Natural killer cell treated with Interleukin-12 subunit alpha and Interleukin-12 subunit beta and Interleukin-15 and Interleukin-18, amount 100 ng/mL, for 72 hours (primary cell): ENCODE data around the gene TTC14. TPM values are rescaled to one million over a fixed set of nuclear protein-coding genes. Genes with fewer than 3 reads are reported as not detected.
"Not testable (repeated sequence)": the region's sequence is repeated elsewhere in the genome, so short reads cannot be mapped to it uniquely, and the experiment has no call there.

Source experiments
- ATAC-seq, 2 donors: fragments of 150-1000 bp; cut with Tn5 transposase in 1 of 2; sonication (Bioruptor Pico), chemical (Tn5 transposase) in 1 of 2; 2 replicates each; pipeline ENCODE4 v1.10.0; 2021
- DNase-seq: peaks from one replicate; pipeline ENCODE4 v3.0.0; 2022; ENCODE audit warnings: low spot score
- H3K27ac Mint-ChIP-seq, 2 donors: 1 replicate in 1 of 2; 2 replicates in 1 of 2; pipeline ENCODE4 v1.8.0; 2022; ENCODE audit warnings: mixed read lengths in 2 of 2, mild to moderate bottlenecking in 1 of 2, moderate library complexity in 1 of 2
- H3K27me3 Mint-ChIP-seq, 2 donors: 1 replicate in 1 of 2; 2 replicates in 1 of 2; pipeline ENCODE4 v1.8.0; 2022; ENCODE audit warnings: mixed read lengths in 2 of 2
- H3K36me3 Mint-ChIP-seq: one replicate; pipeline ENCODE4 v1.8.0; 2022; ENCODE audit warnings: mixed read lengths
- H3K4me1 Mint-ChIP-seq, 2 donors: 1 replicate in 1 of 2; 2 replicates in 1 of 2; pipeline ENCODE4 v1.8.0; 2022; ENCODE audit warnings: low read depth in 2 of 2, mixed read lengths in 2 of 2, mild to moderate bottlenecking in 1 of 2
- H3K4me3 Mint-ChIP-seq: one replicate; pipeline ENCODE4 v1.8.0; 2022; ENCODE audit warnings: mixed read lengths
- H3K9me3 Mint-ChIP-seq: 2 replicates; pipeline ENCODE4 v1.8.0; 2022; ENCODE audit warnings: mixed read lengths
- total RNA-seq, 2 donors: library from RNA; stranded (reverse); gene quantifications; one replicate each; pipeline ENCODE4 v1.2.3, GENCODE V29; 2022

TTC14 gene
- total RNA-seq, 2 donors from 2014 or later: 49.4 to 49.6 TPM

GRCh38 chr3:180611006-180611405, 9.0 kb downstream of the TTC14 start:
- no peaks in the 10 kb centered on the region for H3K27me3 Mint-ChIP-seq
- DNase-seq (no peak), ATAC-seq (no peak)
- peaks cover 6 to 7% of the 10 kb centered on the region in 2 donors for H3K4me1 Mint-ChIP-seq
- no peak overlapping the region for H3K27ac Mint-ChIP-seq
- H3K4me3 Mint-ChIP-seq: no peak overlapping the region
- H3K36me3 Mint-ChIP-seq: peaks cover 42% of the 10 kb centered on the region
- no peaks in the 10 kb centered on the region for H3K9me3 Mint-ChIP-seq

GRCh38 chr3:180612364-180612763, 10.4 kb downstream of the TTC14 start:
- no peaks in the 10 kb centered on the region for H3K27me3 Mint-ChIP-seq
- no peak for ATAC-seq
- H3K36me3 Mint-ChIP-seq: peaks cover 31% of the 10 kb centered on the region
- H3K4me3 Mint-ChIP-seq: no peak overlapping the region
- peaks cover 3 to 4% of the 10 kb centered on the region in 2 donors for H3K4me1 Mint-ChIP-seq
- H3K27ac Mint-ChIP-seq: no peak overlapping the region
- DNase-seq: no peak
- H3K9me3 Mint-ChIP-seq: no peaks in the 10 kb centered on the region

DNA sequence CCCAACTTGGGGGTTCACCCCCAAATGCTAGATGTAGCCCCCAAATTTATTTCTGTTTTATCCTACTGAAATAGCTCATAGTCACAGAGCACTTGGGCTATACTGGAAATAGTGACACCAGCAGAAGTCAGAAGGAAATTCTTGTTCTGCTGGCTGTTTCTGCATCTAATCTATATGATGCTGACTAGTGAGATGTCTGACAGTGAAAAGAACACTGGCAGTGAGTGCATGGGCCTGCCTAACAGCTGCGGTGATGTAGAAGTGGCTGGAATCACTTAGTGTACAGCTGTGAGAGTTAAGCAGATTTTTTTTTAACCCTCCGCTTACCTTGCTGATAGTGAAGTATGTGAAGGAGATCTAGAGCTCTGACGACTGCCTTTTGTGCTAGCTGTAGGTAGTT, 14.0 kb downstream of the TTC14 start:
- H3K9me3 Mint-ChIP-seq: no peaks in the 10 kb centered on the region
- peaks cover 14% of the 10 kb centered on the region for H3K36me3 Mint-ChIP-seq
- DNase-seq (no peak), ATAC-seq (no peak)
- no peak overlapping the region for H3K27ac Mint-ChIP-seq
- H3K27me3 Mint-ChIP-seq: no peaks in the 10 kb centered on the region
- no peaks in the 10 kb centered on the region for H3K4me1 Mint-ChIP-seq
- H3K4me3 Mint-ChIP-seq: no peak overlapping the region

GRCh38 chr3:180617049-180617448, 15.1 kb downstream of the TTC14 start:
- Mint-ChIP-seq H3K4me3 (no peak overlapping the region), H3K36me3 (peaks cover 12% of the 10 kb centered on the region), H3K9me3 (no peaks in the 10 kb centered on the region), H3K27ac (no peak overlapping the region), H3K27me3 (no peaks in the 10 kb centered on the region), H3K4me1 (no peaks in the 10 kb centered on the region)
- DNase-seq: no peak
- no peak for ATAC-seq

- H3K4me3 Mint-ChIP-seq, H3K36me3 Mint-ChIP-seq: not testable (repeated sequence)
Measured at GRCh38 chr3:180618563-180618962, 16.6 kb downstream of the TTC14 start.

DNA sequence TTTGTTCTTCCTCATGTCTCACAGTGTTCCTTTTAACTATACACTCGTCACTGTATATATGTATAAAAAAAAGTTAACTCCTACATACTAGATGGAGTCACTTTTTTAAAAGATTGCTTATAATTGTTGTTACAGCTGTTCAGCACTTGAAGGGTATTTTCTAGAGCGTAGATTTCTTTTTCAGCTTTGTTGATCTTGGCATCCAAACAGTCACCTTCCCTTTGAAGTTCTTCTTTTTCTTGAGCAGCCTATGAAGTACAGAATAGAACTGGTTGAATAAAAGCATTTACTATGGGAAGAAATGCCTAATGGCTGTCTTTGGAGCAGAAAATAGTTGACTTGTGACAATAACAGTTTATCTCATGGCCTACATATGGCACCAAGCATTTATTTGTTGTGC, 17.8 kb downstream of the TTC14 start:
- Mint-ChIP-seq H3K4me3 (no peak overlapping the region), H3K36me3 (peaks cover 13% of the 10 kb centered on the region), H3K27me3 (no peaks in the 10 kb centered on the region), H3K9me3 (peaks cover 4% of the 10 kb centered on the region), H3K4me1 (peaks cover 9 to 11% of the 10 kb centered on the region in 2 donors), H3K27ac (no peak overlapping the region)
- DNase-seq (no peak), ATAC-seq (no peak)

More at GRCh38 chr3:180618563-180618962, 16.6 kb downstream of the TTC14 start:
- H3K4me1 Mint-ChIP-seq, H3K27ac Mint-ChIP-seq, H3K27me3 Mint-ChIP-seq, H3K9me3 Mint-ChIP-seq, DNase-seq, ATAC-seq: not testable (repeated sequence)

- Mint-ChIP-seq H3K9me3 (peaks cover 6% of the 10 kb centered on the region), H3K27me3 (no peaks in the 10 kb centered on the region), H3K4me3 (no peak overlapping the region), H3K4me1 (peaks cover 12 to 18% of the 10 kb centered on the region in 2 donors), H3K36me3 (peaks cover 22% of the 10 kb centered on the region), H3K27ac (peak overlapping the region in 1 of 2 donors; percentile 15)
- DNase-seq (no peak), ATAC-seq (no peak)
Measured at GRCh38 chr3:180624714-180625113, 22.8 kb downstream of the TTC14 start.

DNA sequence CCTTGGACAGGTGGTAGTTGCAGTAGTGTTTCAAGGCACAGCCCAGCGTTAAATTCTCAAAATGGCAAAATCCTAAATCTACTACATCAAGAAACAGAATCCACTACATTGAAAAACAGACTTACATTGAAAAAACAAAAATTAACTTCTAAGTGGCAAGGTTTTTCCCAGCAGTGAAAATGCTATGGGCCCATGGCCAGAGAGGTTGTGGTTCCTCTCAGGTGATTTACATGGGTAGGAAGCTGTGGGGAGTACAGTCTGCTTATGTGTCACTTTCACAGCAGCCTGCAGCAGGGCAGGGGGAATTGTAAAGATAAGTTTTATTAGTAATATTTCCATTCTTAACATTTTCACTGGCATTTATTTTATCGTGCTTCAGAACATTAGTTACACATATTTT, 24.9 kb downstream of the TTC14 start:
- Mint-ChIP-seq H3K4me3 (no peak overlapping the region), H3K9me3 (peaks cover 6% of the 10 kb centered on the region), H3K27me3 (no peaks in the 10 kb centered on the region), H3K36me3 (peaks cover 18% of the 10 kb centered on the region), H3K4me1 (peaks cover 18% of the 10 kb centered on the region in 2 donors), H3K27ac (no peak overlapping the region)
- no peak for DNase-seq
- ATAC-seq: no peak

DNA sequence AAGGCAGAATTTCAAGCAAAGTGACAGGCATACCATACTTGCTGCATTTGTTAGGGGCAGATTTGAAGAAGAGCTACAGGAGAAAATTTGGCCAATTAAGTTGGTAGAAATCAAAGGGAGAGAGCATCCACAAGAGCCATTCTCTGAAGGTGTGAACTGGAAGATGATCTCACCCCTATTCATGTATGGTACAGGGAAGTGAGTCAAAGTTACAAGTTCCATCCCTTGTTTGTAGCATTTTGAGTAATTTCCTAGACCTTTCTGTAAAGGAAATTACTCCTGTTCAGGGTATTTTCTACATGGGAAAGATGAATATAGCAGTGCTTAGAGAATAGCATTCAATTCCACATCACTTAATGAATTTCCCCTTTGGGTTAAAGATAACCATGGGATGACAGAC, 28.4 kb downstream of the TTC14 start:
- H3K4me3 Mint-ChIP-seq: no peak overlapping the region
- peaks cover 3% of the 10 kb centered on the region for H3K36me3 Mint-ChIP-seq
- ATAC-seq (peak in 1 of 2 donors; percentile 43), DNase-seq (no peak)
- H3K4me1 Mint-ChIP-seq: peaks cover 3 to 6% of the 10 kb centered on the region in 2 donors
- H3K27ac Mint-ChIP-seq: no peak overlapping the region
- no peaks in the 10 kb centered on the region for H3K9me3 Mint-ChIP-seq
- peaks cover 9 to 26% of the 10 kb centered on the region in 2 donors for H3K27me3 Mint-ChIP-seq

DNA sequence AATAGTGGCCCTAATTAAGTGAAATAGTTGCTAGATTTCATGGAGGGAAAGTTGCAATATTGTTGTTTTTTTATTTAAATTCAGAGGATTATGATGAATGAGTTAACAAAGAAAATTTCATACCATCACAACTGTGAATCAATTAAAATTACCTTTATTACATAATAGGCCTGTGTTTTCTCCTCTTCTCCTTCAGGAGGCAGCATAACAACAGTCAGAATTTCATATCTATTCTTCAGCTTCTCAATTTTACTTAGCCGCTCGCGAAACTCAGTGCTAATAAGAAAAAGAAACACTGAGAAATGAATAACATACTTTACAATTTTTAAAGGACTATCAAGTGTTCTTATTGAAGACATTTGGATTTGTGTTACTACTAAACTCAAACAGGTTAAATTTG, 29.4 kb downstream of the TTC14 start:
- Mint-ChIP-seq H3K4me1 (peaks cover 0 to 6% of the 10 kb centered on the region in 2 donors), H3K36me3 (no peaks in the 10 kb centered on the region), H3K9me3 (no peaks in the 10 kb centered on the region), H3K4me3 (no peak overlapping the region), H3K27ac (no peak overlapping the region), H3K27me3 (peaks cover 14 to 35% of the 10 kb centered on the region in 2 donors)
- no peak for DNase-seq
- no peak for ATAC-seq

GRCh38 chr3:180633722-180634121, 31.8 kb downstream of the TTC14 start:
- ATAC-seq (no peak), DNase-seq (no peak)
- no peaks in the 10 kb centered on the region for H3K9me3 Mint-ChIP-seq
- H3K36me3 Mint-ChIP-seq: no peaks in the 10 kb centered on the region
- peaks cover 14 to 51% of the 10 kb centered on the region in 2 donors for H3K27me3 Mint-ChIP-seq
- H3K27ac Mint-ChIP-seq: no peak overlapping the region
- H3K4me1 Mint-ChIP-seq: peaks cover 0 to 6% of the 10 kb centered on the region in 2 donors
- no peak overlapping the region for H3K4me3 Mint-ChIP-seq

DNA sequence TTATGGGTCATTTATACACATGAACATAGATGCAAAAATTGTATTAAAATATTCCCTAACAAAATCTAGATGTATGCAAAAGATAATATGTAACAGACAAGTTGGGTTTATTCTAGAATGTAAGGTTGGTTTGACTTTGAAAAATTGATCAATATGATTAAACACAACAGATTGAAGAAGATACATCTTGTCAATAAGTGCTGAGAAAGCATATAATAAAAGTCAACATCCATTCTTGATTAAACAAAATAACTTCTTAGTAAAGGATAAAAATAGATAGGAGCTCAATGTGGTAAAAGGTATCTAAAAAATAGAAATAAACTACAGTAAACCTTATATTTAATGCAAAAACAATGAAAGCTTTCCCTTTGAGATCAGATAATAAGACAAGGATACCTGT, 39.0 kb downstream of the TTC14 start:
- Mint-ChIP-seq H3K36me3 (no peaks in the 10 kb centered on the region), H3K4me3 (no peak overlapping the region), H3K27me3 (peaks cover 12 to 47% of the 10 kb centered on the region in 2 donors), H3K9me3 (no peaks in the 10 kb centered on the region), H3K27ac (no peak overlapping the region), H3K4me1 (no peaks in the 10 kb centered on the region)
- DNase-seq: no peak
- ATAC-seq: no peak

DNA sequence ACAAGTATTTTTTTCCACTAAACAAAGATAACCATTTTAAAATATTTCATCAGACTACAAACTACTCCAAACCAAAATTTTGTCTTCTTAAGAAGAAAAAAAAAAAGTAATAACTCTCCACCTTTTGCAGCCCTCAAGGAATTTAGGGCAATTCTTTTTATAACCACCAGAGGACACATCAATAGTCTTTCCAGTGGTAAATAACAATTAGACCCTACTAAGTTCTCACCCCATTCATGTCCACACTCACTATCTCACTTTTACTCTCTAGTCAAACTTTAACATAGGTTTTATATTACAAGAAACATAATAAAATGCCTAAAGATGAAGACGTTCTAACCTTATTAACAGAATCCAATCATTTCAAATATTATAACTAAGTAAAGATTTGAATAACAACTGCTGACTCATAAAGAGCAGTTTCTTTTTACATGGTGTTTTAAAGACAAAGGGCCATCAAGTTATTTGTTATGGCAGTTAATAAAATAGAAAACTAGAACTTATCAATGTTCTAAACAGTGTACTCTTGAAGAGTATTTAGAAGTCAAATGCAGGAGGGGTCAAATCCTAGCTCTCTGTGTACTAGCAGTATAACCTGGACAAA, 44.3 kb downstream of the TTC14 start:
- Mint-ChIP-seq H3K36me3 (no peaks in the 10 kb centered on the region), H3K27ac (no peak overlapping the region), H3K4me3 (no peak overlapping the region), H3K9me3 (no peaks in the 10 kb centered on the region), H3K27me3 (peaks cover 4 to 45% of the 10 kb centered on the region in 2 donors), H3K4me1 (no peaks in the 10 kb centered on the region)
- ATAC-seq: no peak
- no peak for DNase-seq

DNA sequence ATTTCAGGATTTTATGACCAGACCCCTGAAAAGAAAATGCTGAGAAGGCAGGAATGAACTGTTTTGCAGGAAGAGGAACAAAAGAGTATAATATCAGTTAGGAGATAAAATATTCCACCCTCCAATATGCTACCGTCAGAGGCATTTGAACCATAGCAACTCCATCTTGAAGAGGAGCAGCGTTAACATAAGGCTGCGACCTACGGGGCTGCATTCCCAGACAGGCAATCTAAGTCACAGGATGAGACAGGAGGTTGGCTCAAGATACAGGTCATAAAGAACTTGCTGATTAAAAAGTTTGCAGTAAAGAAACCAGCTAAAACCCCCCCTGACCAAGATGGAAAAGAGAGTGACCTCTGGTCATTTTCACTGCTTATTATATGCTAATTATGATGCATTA, 54.4 kb downstream of the TTC14 start:
- Mint-ChIP-seq H3K27me3 (peaks cover 4 to 24% of the 10 kb centered on the region in 2 donors), H3K4me3 (no peak overlapping the region), H3K27ac (no peak overlapping the region), H3K36me3 (no peaks in the 10 kb centered on the region), H3K4me1 (no peaks in the 10 kb centered on the region), H3K9me3 (no peaks in the 10 kb centered on the region)
- ATAC-seq (no peak), DNase-seq (no peak)

DNA sequence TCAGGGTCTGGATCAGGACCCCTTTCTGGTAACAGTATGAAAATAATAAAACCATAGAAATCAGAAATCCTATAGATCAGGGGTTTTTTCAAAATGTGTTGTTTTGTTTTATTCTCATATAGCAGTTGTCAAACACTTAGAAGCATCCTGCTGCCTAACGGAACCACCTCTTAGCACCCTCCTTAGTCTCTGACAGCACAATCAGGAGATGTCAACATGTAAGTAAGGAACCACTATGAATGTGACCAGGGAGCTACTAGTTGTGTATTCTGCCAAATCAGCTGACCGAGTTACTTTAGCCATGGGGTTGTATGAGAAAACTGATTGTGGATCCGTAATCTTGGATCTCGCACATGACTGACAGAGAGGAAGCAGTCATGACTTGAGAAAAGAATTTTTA, 55.1 kb downstream of the TTC14 start:
- DNase-seq (no peak), ATAC-seq (no peak)
- no peaks in the 10 kb centered on the region for H3K4me1 Mint-ChIP-seq
- peaks cover 4 to 24% of the 10 kb centered on the region in 2 donors for H3K27me3 Mint-ChIP-seq
- H3K36me3 Mint-ChIP-seq: no peaks in the 10 kb centered on the region
- no peaks in the 10 kb centered on the region for H3K9me3 Mint-ChIP-seq
- H3K4me3 Mint-ChIP-seq: no peak overlapping the region
- no peak overlapping the region for H3K27ac Mint-ChIP-seq
